H1 (cell line): ENCODE data around the gene RSPH9. TPM values are rescaled to one million over a fixed set of nuclear protein-coding genes. Genes with fewer than 3 reads are reported as not detected.

Source experiments
- BACH1 ChIP-seq: IDR thresholded peaks from 2 replicates; pipeline ENCODE4 v1.6.1; 2012; ENCODE audit warnings: low read length, improper control_type of control experiment
- HDAC2 ChIP-seq, 2 experiments: fragments of 300-600 bp in 1 of 2; sonication (generic) in 1 of 2; IDR thresholded peaks; 2 replicates each; pipeline ENCODE4 v1.6.1; 2011 to 2012; ENCODE audit warnings: low read depth in 2 of 2, low read length in 2 of 2, mild to moderate bottlenecking in 2 of 2, moderate library complexity in 2 of 2, borderline replicate concordance in 1 of 2, inconsistent platforms in 1 of 2
- PHF8 ChIP-seq: fragments of 200-600 bp; sonication (generic); conservative IDR thresholded peaks from 2 replicates; pipeline ENCODE4 v1.7.1; 2012; ENCODE audit warnings: low read depth, mild to moderate bottlenecking, inconsistent platforms, low read length, moderate library complexity
- SIX5 ChIP-seq: IDR thresholded peaks from 2 replicates; pipeline ENCODE4 v1.6.1; 2011; ENCODE audit warnings: mild to moderate bottlenecking, low read depth, low read length
- SP2 ChIP-seq: IDR thresholded peaks from 2 replicates; pipeline ENCODE4 v1.6.1; 2012; ENCODE audit warnings: mild to moderate bottlenecking, low read length, inconsistent platforms
- SUZ12 ChIP-seq: fragments of 200-600 bp; sonication (generic); IDR thresholded peaks from 2 replicates; pipeline ENCODE4 v1.6.1; 2012; ENCODE audit warnings: mild to moderate bottlenecking, inconsistent platforms, low read length, moderate library complexity, mixed read lengths
- polyA plus RNA-seq, 7 experiments: library from polyadenylated mRNA; depleted of rRNA in 3 of 7; stranded (reverse) in 5 of 7; unstranded in 2 of 7; fragments of >200 nt in 5 of 7; fragments of 200-250 nt in 2 of 7; gene quantifications; 1 replicate in 5 of 7; 2 replicates in 1 of 7; 4 replicates in 1 of 7; pipeline versions ENCODE4 v1.2.1 to v1.2.3, GENCODE V29; 2011 to 2013; ENCODE audit warnings: missing spikeins in 2 of 7, mixed read lengths in 2 of 7
- total RNA-seq: library from RNA; stranded (reverse); fragmentation: NEBNext Ultra II Directional; extraction: Animal tissue kit (Norgen Biotek cat#: 25700); gene quantifications from 2 replicates; pipeline ENCODE4 v1.2.1, GENCODE V29; 2021
- TF ChIP-seq, protein P1 (sequence below): IDR thresholded peaks from 2 replicates; pipeline ENCODE4 v1.6.1; 2012; ENCODE audit warnings: inconsistent platforms
- TF ChIP-seq, protein P2 (sequence below): IDR thresholded peaks from 2 replicates; pipeline ENCODE4 v1.6.1; 2012; ENCODE audit warnings: low read length, inconsistent platforms

RSPH9 gene
- total and polyA plus RNA-seq, 2 of the 8 experiments (the other 6 are each of a cell fraction or from before 2014, with no cell fraction given): 0.15 to 0.23 TPM

DNA sequence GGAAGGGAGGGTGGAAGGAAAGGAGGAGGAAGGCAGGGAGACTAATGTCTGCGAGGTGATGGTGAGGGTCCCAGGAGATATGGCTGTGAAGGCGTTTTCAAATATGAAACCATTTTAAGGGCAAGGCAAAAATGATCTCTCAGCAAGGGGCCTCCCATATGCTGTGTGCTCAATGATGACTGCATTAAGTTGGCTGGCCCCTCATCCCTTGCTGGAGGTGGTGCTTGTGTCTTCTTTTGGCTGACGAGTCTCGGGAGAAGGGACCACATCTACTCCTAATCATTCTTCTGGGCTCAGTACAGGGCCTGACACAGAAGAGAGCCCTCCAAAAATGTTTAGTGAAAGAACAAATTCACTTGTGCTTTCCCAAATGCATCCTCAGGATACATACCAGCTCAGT is 65.7 kb downstream of the RSPH9 start (continued):
- TF ChIP-seq, protein P1, sequence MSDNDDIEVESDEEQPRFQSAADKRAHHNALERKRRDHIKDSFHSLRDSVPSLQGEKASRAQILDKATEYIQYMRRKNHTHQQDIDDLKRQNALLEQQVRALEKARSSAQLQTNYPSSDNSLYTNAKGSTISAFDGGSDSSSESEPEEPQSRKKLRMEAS: no peak
- no peak for TF ChIP-seq SIX5
- no peak for TF ChIP-seq SP2
- TF ChIP-seq SUZ12: no peak
- TF ChIP-seq, protein P2, sequence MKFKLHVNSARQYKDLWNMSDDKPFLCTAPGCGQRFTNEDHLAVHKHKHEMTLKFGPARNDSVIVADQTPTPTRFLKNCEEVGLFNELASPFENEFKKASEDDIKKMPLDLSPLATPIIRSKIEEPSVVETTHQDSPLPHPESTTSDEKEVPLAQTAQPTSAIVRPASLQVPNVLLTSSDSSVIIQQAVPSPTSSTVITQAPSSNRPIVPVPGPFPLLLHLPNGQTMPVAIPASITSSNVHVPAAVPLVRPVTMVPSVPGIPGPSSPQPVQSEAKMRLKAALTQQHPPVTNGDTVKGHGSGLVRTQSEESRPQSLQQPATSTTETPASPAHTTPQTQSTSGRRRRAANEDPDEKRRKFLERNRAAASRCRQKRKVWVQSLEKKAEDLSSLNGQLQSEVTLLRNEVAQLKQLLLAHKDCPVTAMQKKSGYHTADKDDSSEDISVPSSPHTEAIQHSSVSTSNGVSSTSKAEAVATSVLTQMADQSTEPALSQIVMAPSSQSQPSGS: no peak
- TF ChIP-seq HDAC2 (IDR thresholded peaks at IDR 0.05; ENCODE audit: borderline replicate concordance in 1 of 2, low read depth in 2 of 2, low read length in 2 of 2): no peak
- no peak for TF ChIP-seq BACH1
- no peak for TF ChIP-seq PHF8
